DND-41 (cell line): Measurements from ENCODE around the gene CIZ1.

ENCODE experiments used
- ATAC-seq: fragments of 200-7000 bp; cut with Tn5 transposase; 3 replicates; pipeline ENCODE4 v1.9.1; 2021; ENCODE audit warnings: low read depth; ENCODE audit not compliant: insufficient read depth
- DNase-seq: peaks from one replicate; pipeline ENCODE4 v3.0.0-alpha.2; 2020
- H2AFZ ChIP-seq: 2 replicates; pipeline ENCODE4 v1.6.0; 2012; ENCODE audit warnings: low read depth, low read length
- H3K27ac ChIP-seq: 2 replicates; pipeline ENCODE4 v1.5.1; 2012; ENCODE audit warnings: low read length, inconsistent platforms
- H3K27me3 ChIP-seq: fragments of 200-600 bp; sonication (generic); 2 replicates; pipeline ENCODE4 v1.6.0; 2012; ENCODE audit warnings: low read length, mild to moderate bottlenecking, inconsistent platforms; ENCODE audit not compliant: insufficient read depth, poor library complexity
- H3K36me3 ChIP-seq: 2 replicates; pipeline ENCODE4 v1.5.1; 2012; ENCODE audit warnings: low read length, inconsistent platforms; ENCODE audit not compliant: insufficient read depth
- H3K4me1 ChIP-seq: 2 replicates; pipeline ENCODE4 v1.5.1; 2012; ENCODE audit warnings: mild to moderate bottlenecking, low read length; ENCODE audit not compliant: insufficient read depth
- H3K4me2 ChIP-seq: 2 replicates; pipeline ENCODE4 v1.6.0; 2012; ENCODE audit warnings: mild to moderate bottlenecking, moderate library complexity, low read length, inconsistent platforms; ENCODE audit not compliant: insufficient read depth
- H3K4me3 ChIP-seq, 2 experiments: fragments of 200-600 bp in 1 of 2; shearing (Covaris generic) in 1 of 2; 2 replicates each; pipeline ENCODE4 v1.5.1; 2012 to 2016; ENCODE audit warnings: inconsistent platforms in 2 of 2, low read length in 2 of 2, mild to moderate bottlenecking in 2 of 2, low read depth in 1 of 2, moderate library complexity in 1 of 2
- H3K79me2 ChIP-seq: 2 replicates; pipeline ENCODE4 v1.6.0; 2012; ENCODE audit warnings: low read length, inconsistent platforms; ENCODE audit not compliant: insufficient read depth
- H3K9ac ChIP-seq: 2 replicates; pipeline ENCODE4 v1.6.0; 2012; ENCODE audit warnings: low read depth, mild to moderate bottlenecking, inconsistent platforms, low read length, moderate library complexity
- H3K9me3 ChIP-seq: 2 replicates; pipeline ENCODE4 v1.5.1; 2012; ENCODE audit warnings: low read length, moderate library complexity, mild to moderate bottlenecking, inconsistent platforms; ENCODE audit not compliant: insufficient read depth, severe bottlenecking
- H4K20me1 ChIP-seq: 2 replicates; pipeline ENCODE4 v1.6.0; 2012; ENCODE audit warnings: low read length; ENCODE audit not compliant: insufficient read depth
- CTCF ChIP-seq: IDR thresholded peaks from 2 replicates; pipeline ENCODE4 v1.5.1; 2012; ENCODE audit warnings: borderline replicate concordance, low read length, moderate library complexity, mild to moderate bottlenecking; ENCODE audit not compliant: poor library complexity, severe bottlenecking; ENCODE audit errors: extremely low read depth
- EZH2 ChIP-seq: IDR thresholded peaks from 3 replicates; pipeline ENCODE4 v1.6.1; 2012; ENCODE audit warnings: borderline replicate concordance, low read depth, mild to moderate bottlenecking, moderate library complexity, low read length, inconsistent platforms; ENCODE audit not compliant: severe bottlenecking

The CIZ1 gene

GRCh38 chr9:128152133-128153059 lies 39.0 kb downstream of the CIZ1 start:
- H3K4me2 ChIP-seq = no peak overlapping the region
- H3K9me3 ChIP-seq = no peaks in the 10 kb centered on the region
- no peaks in the 10 kb centered on the region for H4K20me1 ChIP-seq
- H3K9ac ChIP-seq = no peak overlapping the region
- no peak overlapping the region for H3K4me3 ChIP-seq
- no peaks in the 10 kb centered on the region for H3K4me1 ChIP-seq
- no peak overlapping the region for H3K27ac ChIP-seq
- no peaks in the 10 kb centered on the region for H3K36me3 ChIP-seq
- TF ChIP-seq CTCF (no peak), EZH2 (no peak)
- H3K27me3 ChIP-seq = no peaks in the 10 kb centered on the region
- ATAC-seq (no peak), DNase-seq (no peak)
- no peak overlapping the region for H2AFZ ChIP-seq
- H3K79me2 ChIP-seq = no peaks in the 10 kb centered on the region

- TF ChIP-seq EZH2 (no peak), CTCF (no peak)
- Histone ChIP-seq H3K27ac (no peak overlapping the region), H3K27me3 (no peaks in the 10 kb centered on the region), H3K4me1 (no peaks in the 10 kb centered on the region), H3K9me3 (no peaks in the 10 kb centered on the region), H3K36me3 (no peaks in the 10 kb centered on the region), H4K20me1 (no peaks in the 10 kb centered on the region), H2AFZ (no peak overlapping the region), H3K4me3 (no peak overlapping the region), H3K9ac (no peak overlapping the region), H3K79me2 (no peaks in the 10 kb centered on the region), H3K4me2 (no peak overlapping the region)
- no peak for DNase-seq
- ATAC-seq = no peak
These were observed 39.9 kb downstream of the CIZ1 start for GRCh38 chr9:128151309-128152132.

- no peaks in the 10 kb centered on the region for H3K9me3 ChIP-seq
- H3K4me1 ChIP-seq = no peaks in the 10 kb centered on the region
- no peak overlapping the region for H2AFZ ChIP-seq
- no peak overlapping the region for H3K27ac ChIP-seq
- no peaks in the 10 kb centered on the region for H3K79me2 ChIP-seq
- H3K4me2 ChIP-seq = no peak overlapping the region
- no peak overlapping the region for H3K4me3 ChIP-seq
- DNase-seq = no peak
- H4K20me1 ChIP-seq = no peaks in the 10 kb centered on the region
- TF ChIP-seq CTCF (peak; percentile 40), EZH2 (no peak)
- peak; percentile 58; the same call in 1 of the 3 replicates for ATAC-seq
- H3K36me3 ChIP-seq = no peaks in the 10 kb centered on the region
- H3K9ac ChIP-seq = no peak overlapping the region
- no peaks in the 10 kb centered on the region for H3K27me3 ChIP-seq
These were observed 40.6 kb downstream of the CIZ1 start for GRCh38 chr9:128150594-128151308.
